ENCODE data around the gene SPATC1L.

Gene SPATC1L

DNA sequence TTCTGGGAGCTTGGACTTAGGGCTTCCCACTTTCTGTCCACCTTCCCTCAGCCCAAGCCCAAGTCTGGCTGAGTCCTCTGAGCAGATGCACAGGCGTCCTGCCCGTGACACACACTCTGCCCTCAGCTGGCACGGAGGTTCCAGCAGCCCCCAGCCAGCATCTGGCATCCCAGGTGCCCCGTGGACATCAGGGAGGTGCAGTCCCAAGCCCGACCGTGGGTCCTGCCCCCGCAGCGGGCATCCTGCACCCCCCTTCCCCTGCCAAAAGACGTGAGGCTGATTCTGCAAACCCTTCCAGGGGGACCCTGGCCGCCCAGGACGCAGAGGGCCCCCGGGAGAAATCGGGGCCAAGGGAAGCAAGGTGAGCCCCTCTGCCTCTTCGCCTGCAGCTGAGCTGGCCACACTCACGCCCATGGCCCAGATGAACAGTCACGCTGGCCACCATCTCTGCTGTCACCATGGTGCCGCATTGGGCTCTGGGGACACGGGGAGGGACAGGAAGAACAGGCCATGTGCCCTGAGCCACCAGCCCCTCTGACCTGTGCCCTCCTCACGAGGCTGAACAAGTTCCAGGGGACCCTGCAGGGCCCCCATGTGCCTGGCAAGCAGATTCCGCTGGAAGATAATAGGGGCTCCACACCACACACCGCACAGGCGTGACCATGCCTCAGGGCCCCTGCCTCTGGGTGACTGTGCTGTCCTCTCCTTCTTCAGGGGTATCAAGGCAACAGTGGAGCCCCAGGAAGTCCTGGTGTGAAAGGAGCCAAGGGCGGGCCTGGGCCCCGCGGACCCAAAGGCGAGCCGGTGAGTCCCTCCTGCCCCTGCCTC is 65.7 kb downstream of the SPATC1L start:
- FAIRE-seq: no peak
- no peak for TF ChIP-seq CTCF (IDR thresholded peaks at IDR 0.05; ENCODE audit: insufficient read depth, missing control alignments)
- DNase-seq (ENCODE audit: insufficient read length, low spot score): peak; percentile 13

DNA sequence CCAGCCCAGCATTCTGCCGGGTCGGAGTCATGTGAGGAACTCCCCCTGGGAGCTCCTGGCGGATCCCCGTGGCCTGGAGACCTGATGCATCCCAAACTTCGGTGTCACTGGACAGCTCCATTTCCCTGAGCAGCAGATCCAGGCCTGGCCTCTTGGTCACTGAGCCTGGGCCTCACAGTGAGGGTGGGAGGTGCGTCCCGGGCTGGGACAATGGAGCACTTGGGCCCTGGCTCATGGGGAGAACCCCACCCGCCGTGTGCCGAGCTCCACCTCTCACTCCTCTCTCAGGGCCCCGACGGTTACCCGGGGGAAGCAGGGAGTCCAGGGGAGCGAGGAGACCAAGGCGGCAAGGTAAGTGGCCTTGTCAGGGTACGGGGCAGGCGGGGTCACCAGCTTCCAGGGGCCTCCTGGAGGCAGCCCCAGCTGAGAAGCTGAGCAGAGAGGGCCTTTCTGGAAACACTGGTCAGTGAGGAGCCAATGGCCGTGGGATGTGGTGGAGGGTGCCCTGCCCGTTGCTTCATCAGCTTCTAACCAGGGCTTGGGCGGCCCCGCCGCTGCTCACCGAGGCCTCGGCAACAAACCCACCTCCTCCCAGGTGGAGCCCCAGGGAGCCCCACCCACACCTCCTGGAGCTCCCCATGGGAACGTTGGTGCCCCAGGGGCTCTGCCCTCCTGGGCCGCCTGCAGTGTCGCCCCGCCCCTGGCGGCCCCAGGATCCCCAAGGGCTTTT is 66.5 kb downstream of the SPATC1L start:
- no peak for FAIRE-seq
- TF ChIP-seq CTCF (IDR thresholded peaks at IDR 0.05; ENCODE audit: insufficient read depth, missing control alignments): no peak
- DNase-seq (ENCODE audit: insufficient read length, low spot score): peak; percentile 10

- FAIRE-seq: no peak
- DNase-seq (ENCODE audit: insufficient read length, low spot score): peak; percentile 11
- no peak for TF ChIP-seq CTCF (IDR thresholded peaks at IDR 0.05; ENCODE audit: insufficient read depth, missing control alignments)
These were observed 67.3 kb downstream of the SPATC1L start for GRCh38 chr21:46116776-46117585.

GRCh38 chr21:46116189-46116775 is 68.0 kb downstream of the SPATC1L start:
- DNase-seq (ENCODE audit: insufficient read length, low spot score) (peak; percentile 10), FAIRE-seq (no peak)
- no peak for TF ChIP-seq CTCF (IDR thresholded peaks at IDR 0.05; ENCODE audit: insufficient read depth, missing control alignments)

DNA sequence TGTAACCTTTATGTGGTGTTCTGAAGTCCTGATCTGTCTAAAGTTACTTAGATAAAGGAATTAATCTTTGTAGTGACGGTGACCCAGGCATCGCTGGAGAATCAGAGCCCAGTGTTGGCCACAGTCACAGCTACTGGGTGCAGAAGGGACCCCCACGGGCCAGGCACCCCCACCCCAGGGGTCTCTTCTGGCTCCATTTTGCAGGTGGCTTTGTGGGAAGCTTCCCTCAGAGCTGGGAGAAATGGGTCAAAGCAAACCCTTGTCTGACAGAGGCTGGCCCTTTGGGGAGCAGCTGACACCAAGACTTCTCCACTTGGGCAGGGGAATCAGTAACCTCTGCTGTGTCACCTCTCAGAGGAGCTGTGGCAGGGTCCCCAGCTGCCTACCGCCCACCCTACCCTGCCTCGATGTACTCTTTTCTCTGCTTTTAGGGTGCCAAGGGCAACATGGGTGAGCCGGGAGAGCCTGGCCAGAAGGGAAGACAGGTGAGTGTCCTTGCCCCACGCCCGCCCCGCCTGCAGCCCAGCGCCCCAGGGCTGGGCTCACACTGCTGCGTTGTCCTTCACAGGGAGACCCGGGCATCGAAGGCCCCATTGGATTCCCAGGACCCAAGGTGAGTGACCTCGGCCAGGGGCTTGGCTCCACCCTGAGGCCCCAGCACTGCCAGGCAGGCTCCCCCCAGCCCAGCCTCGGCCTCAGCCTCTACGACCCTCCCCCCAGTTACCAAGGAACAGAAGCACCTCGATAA is 68.6 kb downstream of the SPATC1L start:
- peak; percentile 16 for DNase-seq (ENCODE audit: insufficient read length, low spot score)
- TF ChIP-seq CTCF (IDR thresholded peaks at IDR 0.05; ENCODE audit: insufficient read depth, missing control alignments): no peak
- FAIRE-seq: no peak

DNA sequence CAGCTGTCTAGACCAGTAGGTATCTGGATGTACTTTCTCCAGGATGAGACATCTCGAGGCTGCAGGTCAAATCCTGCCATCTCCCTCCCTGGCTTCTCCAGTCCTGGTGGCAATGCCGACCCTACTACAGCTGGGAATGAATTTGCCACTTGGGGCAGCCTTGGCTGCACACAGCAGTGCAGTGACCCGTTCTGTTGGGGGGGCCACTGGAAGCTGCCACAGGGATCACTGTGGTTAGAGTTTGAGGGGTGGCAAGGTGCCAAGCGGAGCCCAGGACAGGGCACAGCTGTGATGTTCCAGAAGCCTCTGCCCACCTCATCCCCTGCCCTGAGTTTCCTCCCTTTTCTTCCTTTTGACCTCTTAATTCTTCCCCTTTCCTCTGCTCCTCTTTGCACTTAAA is 69.3 kb downstream of the SPATC1L start:
- no peak for DNase-seq (ENCODE audit: insufficient read length, low spot score)
- FAIRE-seq: no peak
- no peak for TF ChIP-seq CTCF (IDR thresholded peaks at IDR 0.05; ENCODE audit: insufficient read depth, missing control alignments)

Data from D721Med (cell line).